Measurements from ENCODE around the gene CTBP2. TPM values are rescaled to one million over a fixed set of nuclear protein-coding genes. Genes with fewer than 3 reads are reported as not detected.

The CTBP2 gene
- total and polyA plus RNA-seq, 2 of the 13 experiments (the other 11 are each of a cell fraction or from before 2014, with no cell fraction given) = 0.08 TPM; not detected in 1

GRCh38 chr10:125056161-125057132 is 103.9 kb downstream of the CTBP2 start:
- CTCF ChIA-PET (ENCODE audit: low intra/inter-chr PET ratio, low total read pairs) = no interaction called here
- H3K4me1 ChIP-seq (ENCODE audit: insufficient read depth, low read length) = peaks cover 7% of the 10 kb centered on the region; the same call in 1 of the 2 replicates
- H2AFZ ChIP-seq (ENCODE audit: low read length) = no peak overlapping the region
- H3K36me3 ChIP-seq (replicated peaks in 1 of 2; ENCODE audit: control insufficient read depth in 1 of 2, insufficient read depth in 2 of 2, low read length in 2 of 2) = no peaks in the 10 kb centered on the region
- no peak overlapping the region for H3K9ac ChIP-seq (ENCODE audit: insufficient read depth, low read depth, low read length)
- in situ Hi-C loops (cut with HindIII; ENCODE audit: extremely low pct_ligation_motif_present, low pct_unique_long_range_greater_than_20kb) = no loop called here
- 44% methylated on average over 10 of the region's 21 CpGs for WGBS (ENCODE audit: low lambda C conversion rate)
- TF ChIP-seq ZNF772 (CRISPR knock-in tag; IDR thresholded peaks at IDR 0.05) = no peak
- TF ChIP-seq MED1 (CRISPR knock-in tag; IDR thresholded peaks at IDR 0.05) = no peak
- TF ChIP-seq YY1 (IDR thresholded peaks at IDR 0.05; ENCODE audit: insufficient read depth, insufficient replicate concordance, low read depth, low read length) = no peak
- H3K27ac ChIP-seq (ENCODE audit: extremely low read length, insufficient read depth, low read length) = no peak overlapping the region
- no peaks in the 10 kb centered on the region for H4K20me1 ChIP-seq (ENCODE audit: insufficient read depth, low read length)
- intact Hi-C loops (cut with micrococcal nuclease; ENCODE audit: unreplicated experiment) = no loop called here
- H3K9me3 ChIP-seq (ENCODE audit: low read length) = no peaks in the 10 kb centered on the region
- BruUV-seq (replicated peaks) = no TSS peak
- H3K4me2 ChIP-seq (ENCODE audit: low read depth, low read length) = no peak overlapping the region
- ATAC-seq (no peak), FAIRE-seq (no peak), DNase-seq (ENCODE audit: low spot score) (no peak)
- no peaks in the 10 kb centered on the region for H3K79me2 ChIP-seq (ENCODE audit: insufficient read depth, low read length)
- H3K27me3 ChIP-seq (ENCODE audit: control insufficient read depth in 1 of 2, insufficient read depth in 2 of 2, low read length in 2 of 2) = peaks cover 5 to 58% of the 10 kb centered on the region in 2 experiments
- POLR2A ChIA-PET = no interaction called here
- H3K4me3 ChIP-seq (replicated peaks in 1 of 3; ENCODE audit: insufficient read depth in 1 of 3, low read depth in 2 of 3, low read length in 3 of 3) = no peak overlapping the region

GRCh38 chr10:125055446-125055845 is 104.9 kb downstream of the CTBP2 start:
- ChIA-PET POLR2A (no interaction called here), CTCF (ENCODE audit: low intra/inter-chr PET ratio, low total read pairs) (no interaction called here)
- ATAC-seq (no peak), FAIRE-seq (no peak), DNase-seq (ENCODE audit: low spot score) (no peak)
- no peak overlapping the region for H3K27ac ChIP-seq (ENCODE audit: extremely low read length, insufficient read depth, low read length)
- H3K4me1 ChIP-seq (ENCODE audit: insufficient read depth, low read length) = no peaks in the 10 kb centered on the region
- no peak overlapping the region for H3K4me2 ChIP-seq (ENCODE audit: low read depth, low read length)
- no peaks in the 10 kb centered on the region for H3K9me3 ChIP-seq (ENCODE audit: low read length)
- peaks cover 5 to 61% of the 10 kb centered on the region in 2 experiments for H3K27me3 ChIP-seq (ENCODE audit: control insufficient read depth in 1 of 2, insufficient read depth in 2 of 2, low read length in 2 of 2)
- no peaks in the 10 kb centered on the region for H3K79me2 ChIP-seq (ENCODE audit: insufficient read depth, low read length)
- H3K4me3 ChIP-seq (replicated peaks in 1 of 3; ENCODE audit: insufficient read depth in 1 of 3, low read depth in 2 of 3, low read length in 3 of 3) = no peak overlapping the region
- H3K9ac ChIP-seq (ENCODE audit: insufficient read depth, low read depth, low read length) = no peak overlapping the region
- in situ Hi-C loops (cut with HindIII; ENCODE audit: extremely low pct_ligation_motif_present, low pct_unique_long_range_greater_than_20kb) = no loop called here
- intact Hi-C loops (cut with micrococcal nuclease; ENCODE audit: unreplicated experiment) = no loop called here
- no peak overlapping the region for H2AFZ ChIP-seq (ENCODE audit: low read length)
- H3K36me3 ChIP-seq (replicated peaks in 1 of 2; ENCODE audit: control insufficient read depth in 1 of 2, insufficient read depth in 2 of 2, low read length in 2 of 2) = no peaks in the 10 kb centered on the region
- WGBS (ENCODE audit: low lambda C conversion rate) = 12% methylated on average over 3 of the region's 5 CpGs
- BruUV-seq (replicated peaks) = no TSS peak
- H4K20me1 ChIP-seq (ENCODE audit: insufficient read depth, low read length) = no peaks in the 10 kb centered on the region
- TF ChIP-seq PRMT3 (CRISPR knock-in tag; IDR thresholded peaks at IDR 0.05; ENCODE audit: borderline replicate concordance, low read depth) (no peak), MYC (CRISPR knock-in tag; IDR thresholded peaks at IDR 0.05; ENCODE audit: borderline replicate concordance) (no peak), ZNF460 (CRISPR knock-in tag; IDR thresholded peaks at IDR 0.05; ENCODE audit: borderline replicate concordance) (no peak), KLF16 (CRISPR knock-in tag; IDR thresholded peaks at IDR 0.05) (no peak), NFIB (CRISPR knock-in tag; IDR thresholded peaks at IDR 0.05; ENCODE audit: borderline replicate concordance) (no peak), ZMAT3 (CRISPR knock-in tag; conservative IDR thresholded peaks at IDR 0.05) (no peak), TSC22D2 (CRISPR knock-in tag; IDR thresholded peaks at IDR 0.05; ENCODE audit: borderline replicate concordance) (no peak), KLF6 (CRISPR knock-in tag; IDR thresholded peaks at IDR 0.05) (no peak), ZNF292 (CRISPR knock-in tag; IDR thresholded peaks at IDR 0.05; ENCODE audit: borderline replicate concordance, low read depth) (no peak), ZNF570 (CRISPR knock-in tag; IDR thresholded peaks at IDR 0.05; ENCODE audit: borderline replicate concordance) (no peak)

Measured in HepG2 (cell line).